HepG2 (cell line): Measurements from ENCODE around the gene SLC36A2. TPM values are rescaled to one million over a fixed set of nuclear protein-coding genes. Genes with fewer than 3 reads are reported as not detected.

Experiments used
- ATAC-seq: fragments of 200-7000 bp; cut with Tn5 transposase; 3 replicates; pipeline ENCODE4 v1.9.1; 2020; ENCODE audit warnings: mild to moderate bottlenecking, moderate library complexity
- BruUV-seq: library from RNA; stranded (reverse); fragments of 400-500 nt; replicated peaks from 2 replicates; lab custom pipeline; 2021; lab: Mats Ljungman, UMichigan
- CTCF ChIA-PET: fragments of 300-600 bp; formaldehyde crosslinking; extraction: SDS; loops from one replicate; lab custom pipeline; 2021; ENCODE audit warnings: low total read pairs, inconsistent platforms, low intra/inter-chr PET ratio; lab: Yijun Ruan, JAX
- POLR2A ChIA-PET: fragments of 350-600 bp; sonication (Branson Sonifier 250); formaldehyde crosslinking; loops from one replicate; lab custom pipeline; 2020; ENCODE audit warnings: antibody characterized with exemption, inconsistent platforms; lab: Yijun Ruan, JAX
- DNase-seq: peaks from one replicate; pipeline ENCODE4 v3.0.0-alpha.2; 2015; ENCODE audit warnings: low spot score
- FAIRE-seq: peaks from 3 replicates; lab custom pipeline; 2011; peaks lifted over from hg19 to GRCh38; lab: Jason Lieb, UNC
- H2AFZ ChIP-seq: one replicate; pipeline ENCODE4 v1.6.1; 2011; ENCODE audit warnings: low read length, inconsistent platforms
- H3K27ac ChIP-seq: fragments of 300-600 bp; 3 replicates; pipeline ENCODE4 v1.8.0; 2011; ENCODE audit warnings: mixed run types, mild to moderate bottlenecking, mixed read lengths, low read length, inconsistent platforms; ENCODE audit not compliant: insufficient read depth; ENCODE audit errors: extremely low read length
- H3K27me3 ChIP-seq, 2 experiments: fragments of 200-600 bp in 1 of 2; 2 replicates in 1 of 2; 3 replicates in 1 of 2; pipeline versions ENCODE4 v1.6.0 to v1.8.0; 2011; ENCODE audit warnings: low read length in 2 of 2, mild to moderate bottlenecking in 2 of 2, moderate library complexity in 2 of 2, inconsistent platforms in 1 of 2; ENCODE audit not compliant: insufficient read depth in 2 of 2, control insufficient read depth in 1 of 2
- H3K36me3 ChIP-seq, 2 experiments: fragments of 200-600 bp in 1 of 2; replicated peaks in 1 of 2; 2 replicates in 1 of 2; 3 replicates in 1 of 2; pipeline versions ENCODE4 v1.5.1 to v1.8.0; 2011; ENCODE audit warnings: low read length in 2 of 2, inconsistent platforms in 1 of 2; ENCODE audit not compliant: insufficient read depth in 2 of 2, control insufficient read depth in 1 of 2
- H3K4me1 ChIP-seq: 2 replicates; pipeline ENCODE4 v1.5.1; 2012; ENCODE audit warnings: low read length, inconsistent platforms; ENCODE audit not compliant: insufficient read depth
- H3K4me2 ChIP-seq: 2 replicates; pipeline ENCODE4 v1.6.0; 2011; ENCODE audit warnings: low read depth, low read length, inconsistent platforms
- H3K4me3 ChIP-seq, 3 experiments: fragments of 200-600 bp in 1 of 3; sonication (generic), shearing (Covaris generic) in 1 of 3; replicated peaks in 1 of 3; 2 replicates each; pipeline ENCODE4 v1.5.1; 2011 to 2016; ENCODE audit warnings: low read length in 3 of 3, inconsistent platforms in 2 of 3, low read depth in 2 of 3, mild to moderate bottlenecking in 2 of 3, control low read depth in 1 of 3, mixed read lengths in 1 of 3; ENCODE audit not compliant: insufficient read depth in 1 of 3
- H3K79me2 ChIP-seq: one replicate; pipeline ENCODE4 v1.6.1; 2011; ENCODE audit warnings: low read length, inconsistent platforms; ENCODE audit not compliant: insufficient read depth
- H3K9ac ChIP-seq: 2 replicates; pipeline ENCODE4 v1.6.0; 2011; ENCODE audit warnings: mild to moderate bottlenecking, low read depth, low read length, inconsistent platforms; ENCODE audit not compliant: insufficient read depth
- H3K9me3 ChIP-seq: 2 replicates; pipeline ENCODE4 v1.5.1; 2012; ENCODE audit warnings: mild to moderate bottlenecking, low read length
- H4K20me1 ChIP-seq: 2 replicates; pipeline ENCODE4 v1.6.0; 2011; ENCODE audit warnings: inconsistent platforms, mild to moderate bottlenecking, low read length, moderate library complexity; ENCODE audit not compliant: insufficient read depth
- MLXIP ChIP-seq: sonication (generic); formaldehyde crosslinking; IDR thresholded peaks from 2 replicates; pipeline ENCODE4 v1.9.0; 2021; ENCODE audit warnings: missing genetic modification reagents, borderline replicate concordance
- NR1H2 ChIP-seq: sonication (generic); formaldehyde crosslinking; IDR thresholded peaks from 2 replicates; pipeline ENCODE4 v1.8.1; 2022; ENCODE audit warnings: low read depth, missing genetic modification reagents, borderline replicate concordance
- RARG ChIP-seq: sonication (generic); formaldehyde crosslinking; IDR thresholded peaks from 2 replicates; pipeline ENCODE4 v1.4.0; 2020; ENCODE audit warnings: low read depth, mild to moderate bottlenecking, missing genetic modification reagents
- RFX1 ChIP-seq: fragments of 450-650 bp; IDR thresholded peaks from 2 replicates; pipeline ENCODE4 v1.6.1; 2017
- SMARCC2 ChIP-seq: fragments of 450-650 bp; IDR thresholded peaks from 2 replicates; pipeline ENCODE4 v1.6.1; 2017; ENCODE audit warnings: antibody characterized with exemption, mild to moderate bottlenecking
- TRAFD1 ChIP-seq: sonication (generic); formaldehyde crosslinking; IDR thresholded peaks from 2 replicates; pipeline ENCODE4 v1.5.1; 2020; ENCODE audit warnings: missing genetic modification reagents, mild to moderate bottlenecking, borderline replicate concordance
- ZFP62 ChIP-seq: sonication (generic); formaldehyde crosslinking; IDR thresholded peaks from 2 replicates; pipeline ENCODE4 v1.4.0; 2020; ENCODE audit warnings: missing genetic modification reagents
- ZNF224 ChIP-seq: sonication (generic); formaldehyde crosslinking; IDR thresholded peaks from 2 replicates; pipeline ENCODE4 v1.5.0; 2020; ENCODE audit warnings: mild to moderate bottlenecking, missing genetic modification reagents
- ZNF230 ChIP-seq: sonication (generic); formaldehyde crosslinking; IDR thresholded peaks from 2 replicates; pipeline ENCODE4 v1.4.0; 2020; ENCODE audit warnings: mild to moderate bottlenecking, missing genetic modification reagents
- ZNF280B ChIP-seq: sonication (generic); formaldehyde crosslinking; IDR thresholded peaks from 2 replicates; pipeline ENCODE4 v1.5.0; 2020; ENCODE audit warnings: missing genetic modification reagents, mild to moderate bottlenecking, borderline replicate concordance
- ZNF33B ChIP-seq: sonication (generic); formaldehyde crosslinking; IDR thresholded peaks from 2 replicates; pipeline ENCODE4 v1.5.1; 2020; ENCODE audit warnings: mild to moderate bottlenecking, missing genetic modification reagents
- ZNF710 ChIP-seq: sonication (generic); formaldehyde crosslinking; IDR thresholded peaks from 2 replicates; pipeline ENCODE4 v1.5.0; 2020; ENCODE audit warnings: mild to moderate bottlenecking, missing genetic modification reagents, borderline replicate concordance
- ZNF740 ChIP-seq: sonication (generic); formaldehyde crosslinking; IDR thresholded peaks from 2 replicates; pipeline ENCODE4 v1.4.0; 2020; ENCODE audit warnings: missing genetic modification reagents
- ZNF784 ChIP-seq: sonication (generic); formaldehyde crosslinking; IDR thresholded peaks from 2 replicates; pipeline ENCODE4 v1.5.1; 2020; ENCODE audit warnings: missing genetic modification reagents, mild to moderate bottlenecking, borderline replicate concordance
- WGBS: methylation state at CpG from one replicate; pipeline ENCODE4 v1.1.6; 2017; ENCODE audit warnings: low lambda C conversion rate; 5-methylcytosine and 5-hydroxymethylcytosine counted together
- in situ Hi-C: cut with HindIII; loops from 2 replicates; pipeline ENCODE4 v1.10.0; 2017; ENCODE audit warnings: low pct_unique_long_range_greater_than_20kb; ENCODE audit not compliant: extremely low pct_ligation_motif_present
- intact Hi-C: fragments of 100-400 bp; cut with micrococcal nuclease; formaldehyde crosslinking; loops from one replicate; pipeline ENCODE4 v1.10.0; 2022; ENCODE audit not compliant: unreplicated experiment
- polyA plus RNA-seq, 8 experiments: library from polyadenylated mRNA; depleted of rRNA in 3 of 8; stranded (reverse) in 7 of 8; unstranded in 1 of 8; fragments of >200 nt; fragmentation: Illumina TruSeq in 4 of 8; extraction: Trizol in 4 of 8; gene quantifications; 2 replicates each; pipeline versions ENCODE4 v1.2.1 to v1.2.3, GENCODE V29; 2011 to 2016; ENCODE audit warnings: low read depth in 4 of 8, missing spikeins in 1 of 8, mixed read lengths in 1 of 8; ENCODE audit not compliant: insufficient read depth in 1 of 8
- total RNA-seq, 5 experiments: library from RNA; depleted of rRNA; stranded (reverse); fragments of >200 nt; fragmentation: Illumina TruSeq; extraction: Trizol; gene quantifications; 2 replicates each; pipeline ENCODE4 v1.2.3, GENCODE V29; 2016; ENCODE audit warnings: low read depth in 1 of 5

SLC36A2 gene
- total and polyA plus RNA-seq, 2 of the 13 experiments (the other 11 are each of a cell fraction or from before 2014, with no cell fraction given): 0.03 TPM; not detected in 1

- CTCF ChIA-PET: no interaction called here
- H3K4me1 ChIP-seq: no peaks in the 10 kb centered on the region
- no peak for FAIRE-seq
- in situ Hi-C loops: no loop called here
- DNase-seq: no peak
- no peak overlapping the region for H3K4me2 ChIP-seq
- ATAC-seq: no peak
- H2AFZ ChIP-seq: no peak overlapping the region
- no peak overlapping the region for H3K4me3 ChIP-seq
- no peaks in the 10 kb centered on the region for H4K20me1 ChIP-seq
- no peaks in the 10 kb centered on the region for H3K79me2 ChIP-seq
- no peak overlapping the region for H3K27ac ChIP-seq
- POLR2A ChIA-PET: no interaction called here
- H3K27me3 ChIP-seq: peaks cover 0 to 4% of the 10 kb centered on the region in 2 experiments; a peak in 1 of 5 replicates
- no peaks in the 10 kb centered on the region for H3K9me3 ChIP-seq
- WGBS: 0% methylated on average over 1 of the region's 1 CpG
- intact Hi-C loops: no loop called here
- no peak overlapping the region for H3K9ac ChIP-seq
- no peaks in the 10 kb centered on the region for H3K36me3 ChIP-seq
- BruUV-seq: no TSS peak
- TF ChIP-seq SMARCC2: no peak
- no peak for TF ChIP-seq TRAFD1 (CRISPR knock-in tag)
- TF ChIP-seq ZNF230 (CRISPR knock-in tag): no peak
- TF ChIP-seq ZNF740 (CRISPR knock-in tag): no peak
- no peak for TF ChIP-seq MLXIP (CRISPR knock-in tag)
- TF ChIP-seq ZNF710 (CRISPR knock-in tag): no peak
- TF ChIP-seq NR1H2 (CRISPR knock-in tag): no peak
- TF ChIP-seq ZNF280B (CRISPR knock-in tag): no peak
- no peak for TF ChIP-seq RFX1
- no peak for TF ChIP-seq ZNF224 (CRISPR knock-in tag)
- no peak for TF ChIP-seq RARG (CRISPR knock-in tag)
- TF ChIP-seq ZNF33B: no peak
- TF ChIP-seq ZFP62: no peak
- TF ChIP-seq ZNF784: no peak
Measured at GRCh38 chr5:151286246-151286645, 61.1 kb downstream of the SLC36A2 start.
